NT2/D1 (cell line): ENCODE measurements around the gene HMGB1.

Experiments used
- SUZ12 ChIP-seq: IDR thresholded peaks from 2 replicates; pipeline ENCODE4 v1.6.1; 2011; ENCODE audit not compliant: insufficient read length, insufficient read depth; ENCODE audit errors: extremely low read depth
- YY1 ChIP-seq: IDR thresholded peaks from 2 replicates; pipeline ENCODE4 v1.6.1; 2011; ENCODE audit not compliant: insufficient read length, insufficient read depth
- ZNF274 ChIP-seq: IDR thresholded peaks from 2 replicates; pipeline ENCODE4 v1.6.1; 2011; ENCODE audit warnings: mild to moderate bottlenecking, low read depth, low read length

DNA sequence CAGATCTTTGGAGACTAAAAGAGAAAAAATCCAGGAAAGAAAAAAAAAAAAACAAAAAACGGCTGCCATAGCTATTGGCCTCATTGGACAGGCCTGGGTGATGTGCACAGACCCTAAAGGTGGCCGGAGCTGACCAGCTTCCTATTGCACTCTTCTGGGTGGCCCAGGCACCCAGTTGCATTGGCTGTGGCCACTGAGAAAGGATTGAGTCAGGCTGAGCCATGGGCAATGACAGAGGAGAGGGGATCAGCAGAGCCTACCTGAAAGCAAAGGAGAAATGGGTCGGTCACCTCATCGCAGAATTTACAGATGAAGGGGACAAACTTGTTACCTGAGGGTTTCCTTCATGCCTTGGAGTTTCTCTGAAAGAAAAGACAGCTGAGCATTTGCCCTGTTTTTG, 17.3 kb downstream of the HMGB1 start:
- TF ChIP-seq ZNF274: no peak
- TF ChIP-seq YY1: no peak
- TF ChIP-seq SUZ12: no peak
